ENCODE measurements around the gene ADSL. TPM values are rescaled to one million over a fixed set of nuclear protein-coding genes. Genes with fewer than 3 reads are reported as not detected.
"Not testable (repeated sequence)": the region's sequence is repeated elsewhere in the genome, so short reads cannot be mapped to it uniquely, and the experiment has no call there.

ADSL gene
- total RNA-seq, 1 donor from 2014 or later: 83.4 TPM

GRCh38 chr22:40310768-40311120 lies 35.6 kb upstream of the ADSL start:
- H3K27ac ChIP-seq (ENCODE audit: low read depth, low read length): peak overlapping the region; percentile 68
- Mint-ChIP-seq H3K4me3 (ENCODE audit: unreplicated experiment) (no peak overlapping the region), H3K36me3 (ENCODE audit: low read depth, unreplicated experiment) (peaks cover 29% of the 10 kb centered on the region), H3K4me1 (ENCODE audit: low read depth, unreplicated experiment) (peaks cover 15% of the 10 kb centered on the region), H3K9me3 (ENCODE audit: unreplicated experiment) (no peaks in the 10 kb centered on the region), H3K27ac (ENCODE audit: unreplicated experiment) (peak overlapping the region; percentile 50), H3K27me3 (ENCODE audit: low read depth, unreplicated experiment) (no peaks in the 10 kb centered on the region)
- no peak for DNase-seq (ENCODE audit: low read depth)
- FAIRE-seq: no peak
- H3K79me2 ChIP-seq (ENCODE audit: insufficient read depth, low read length): peaks cover 3% of the 10 kb centered on the region
- peak overlapping the region; percentile 61 for H3K9ac ChIP-seq (ENCODE audit: low read length)
- H3K4me3 ChIP-seq (ENCODE audit: insufficient read depth, low read depth, low read length): peak overlapping the region; percentile 37
- peak overlapping the region; percentile 78 for H3K4me2 ChIP-seq (ENCODE audit: low read length)
- H2AFZ ChIP-seq (ENCODE audit: low read depth, low read length): no peak overlapping the region
- TF ChIP-seq EZH2 (IDR thresholded peaks at IDR 0.05; ENCODE audit: insufficient read depth, low read length) (no peak), CTCF (IDR thresholded peaks at IDR 0.05; ENCODE audit: insufficient read depth, low read depth, low read length) (no peak)
- peaks cover 25% of the 10 kb centered on the region for H4K20me1 ChIP-seq (ENCODE audit: insufficient read depth, low read length)
- no peaks in the 10 kb centered on the region for H3K9me3 ChIP-seq (ENCODE audit: insufficient read depth, low read depth, low read length)
- H3K36me3 ChIP-seq (ENCODE audit: insufficient read depth, low read length): peaks cover 46% of the 10 kb centered on the region
- peaks cover 22% of the 10 kb centered on the region for H3K4me1 ChIP-seq (ENCODE audit: insufficient read depth, low read length)
- H3K27me3 ChIP-seq (ENCODE audit: insufficient read depth, low read length): no peaks in the 10 kb centered on the region

DNA sequence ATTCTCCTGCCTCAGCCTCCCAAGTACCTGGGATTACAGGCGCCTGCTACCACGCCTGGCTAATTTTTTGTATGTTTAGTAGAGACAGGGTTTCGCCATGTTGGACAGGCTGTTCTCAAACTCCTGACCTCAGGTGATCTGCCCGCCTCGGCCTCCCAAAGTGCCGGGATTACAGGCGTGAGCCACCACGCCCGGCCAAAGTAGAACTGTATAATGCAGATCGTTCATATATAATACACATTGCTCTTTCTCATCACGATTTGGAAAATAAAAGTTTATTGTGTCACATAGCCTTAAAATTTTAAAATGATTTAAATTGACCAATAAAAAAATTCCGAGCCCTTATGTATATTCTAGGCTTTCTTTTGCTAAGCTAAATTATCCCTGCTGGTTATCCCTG lies 34.7 kb upstream of the ADSL start:
- not testable (repeated sequence) for H3K27ac Mint-ChIP-seq (ENCODE audit: unreplicated experiment); H3K27me3 ChIP-seq (ENCODE audit: insufficient read depth, low read length); H3K27me3 Mint-ChIP-seq (ENCODE audit: low read depth, unreplicated experiment); H3K4me3 ChIP-seq (ENCODE audit: insufficient read depth, low read depth, low read length); H3K4me3 Mint-ChIP-seq (ENCODE audit: unreplicated experiment); H2AFZ ChIP-seq (ENCODE audit: low read depth, low read length); H3K9ac ChIP-seq (ENCODE audit: low read length); H3K27ac ChIP-seq (ENCODE audit: low read depth, low read length); H3K9me3 Mint-ChIP-seq (ENCODE audit: unreplicated experiment); H3K79me2 ChIP-seq (ENCODE audit: insufficient read depth, low read length); DNase-seq (ENCODE audit: low read depth); H3K9me3 ChIP-seq (ENCODE audit: insufficient read depth, low read depth, low read length); FAIRE-seq; H3K4me2 ChIP-seq (ENCODE audit: low read length)
- Histone ChIP-seq H4K20me1 (ENCODE audit: insufficient read depth, low read length) (peaks cover 25% of the 10 kb centered on the region), H3K4me1 (ENCODE audit: insufficient read depth, low read length) (peaks cover 22% of the 10 kb centered on the region), H3K36me3 (ENCODE audit: insufficient read depth, low read length) (peaks cover 52% of the 10 kb centered on the region)
- Mint-ChIP-seq H3K4me1 (ENCODE audit: low read depth, unreplicated experiment) (peaks cover 15% of the 10 kb centered on the region), H3K36me3 (ENCODE audit: low read depth, unreplicated experiment) (peaks cover 31% of the 10 kb centered on the region)

DNA sequence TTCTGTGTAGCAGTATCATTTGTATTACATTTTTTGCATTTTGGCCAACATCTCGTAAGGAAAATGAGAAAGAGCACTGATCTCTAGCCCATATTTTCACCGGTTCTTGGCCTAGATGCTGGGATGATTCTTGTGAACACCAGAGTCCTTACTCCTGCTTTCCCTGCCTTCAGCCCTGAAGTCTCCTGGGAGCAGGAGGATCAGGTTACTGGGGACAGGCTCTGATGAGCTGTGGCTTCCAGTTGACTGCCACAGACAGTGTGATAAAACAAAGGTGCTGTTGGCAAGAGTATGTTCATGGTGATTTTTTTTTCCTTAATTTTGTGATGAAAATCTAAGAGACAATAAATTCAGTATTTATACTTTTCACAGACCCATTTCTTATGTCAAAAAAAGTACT lies 34.2 kb upstream of the ADSL start:
- Histone ChIP-seq H3K4me2 (ENCODE audit: low read length) (no peak overlapping the region), H3K27me3 (ENCODE audit: insufficient read depth, low read length) (no peaks in the 10 kb centered on the region), H3K36me3 (ENCODE audit: insufficient read depth, low read length) (peaks cover 55% of the 10 kb centered on the region), H3K4me1 (ENCODE audit: insufficient read depth, low read length) (peaks cover 22% of the 10 kb centered on the region), H4K20me1 (ENCODE audit: insufficient read depth, low read length) (peaks cover 25% of the 10 kb centered on the region), H2AFZ (ENCODE audit: low read depth, low read length) (no peak overlapping the region), H3K9ac (ENCODE audit: low read length) (no peak overlapping the region), H3K9me3 (ENCODE audit: insufficient read depth, low read depth, low read length) (no peaks in the 10 kb centered on the region), H3K4me3 (ENCODE audit: insufficient read depth, low read depth, low read length) (no peak overlapping the region), H3K79me2 (ENCODE audit: insufficient read depth, low read length) (peaks cover 3% of the 10 kb centered on the region), H3K27ac (ENCODE audit: low read depth, low read length) (no peak overlapping the region)
- no peak overlapping the region for H3K27ac Mint-ChIP-seq (ENCODE audit: unreplicated experiment)
- no peak overlapping the region for H3K4me3 Mint-ChIP-seq (ENCODE audit: unreplicated experiment)
- no peaks in the 10 kb centered on the region for H3K9me3 Mint-ChIP-seq (ENCODE audit: unreplicated experiment)
- peaks cover 15% of the 10 kb centered on the region for H3K4me1 Mint-ChIP-seq (ENCODE audit: low read depth, unreplicated experiment)
- H3K36me3 Mint-ChIP-seq (ENCODE audit: low read depth, unreplicated experiment): peaks cover 35% of the 10 kb centered on the region
- DNase-seq (ENCODE audit: low read depth): no peak
- no peaks in the 10 kb centered on the region for H3K27me3 Mint-ChIP-seq (ENCODE audit: low read depth, unreplicated experiment)
- no peak for FAIRE-seq
- TF ChIP-seq EZH2 (IDR thresholded peaks at IDR 0.05; ENCODE audit: insufficient read depth, low read length) (no peak), CTCF (IDR thresholded peaks at IDR 0.05; ENCODE audit: insufficient read depth, low read depth, low read length) (no peak)

All from astrocyte (in vitro differentiated cells and primary cell).